ENCODE results near the gene PINK1. TPM values are rescaled to one million over a fixed set of nuclear protein-coding genes. Genes with fewer than 3 reads are reported as not detected.

The PINK1 gene
- 1 to 10 TPM; 4.4 to 4.8 TPM for total RNA-seq

- ChIA-PET POLR2A (interaction anchor here (0.6 to 0.7 kb wide), 3 partner anchors 12 to 1819 kb away, joined by 3 read pairs; no protein-coding TSS in a partner anchor), CTCF (interaction anchor here (0.6 to 7.7 kb wide), 26 partner anchors 8 to 1818 kb away, joined by 3 to 75 read pairs (median 4); partner anchors contain the start of genes DDOST and OTUD3)
- H3K9me3 Mint-ChIP-seq: peaks cover 2% of the 10 kb centered on the region
- H3K4me3 Mint-ChIP-seq: peak within 1 kb of the TSS; percentile 79
- no peaks in the 10 kb centered on the region for H3K36me3 Mint-ChIP-seq
- peak within 1 kb of the TSS; percentile 33 for H3K27ac Mint-ChIP-seq
- peaks cover 10% of the 10 kb centered on the region for H3K4me1 Mint-ChIP-seq (ENCODE audit: low read depth)
- peaks cover 2% of the 10 kb centered on the region for H3K27me3 Mint-ChIP-seq
- peak; percentile 93 for DNase-seq
- intact Hi-C loops (cut with micrococcal nuclease): loop anchor here (5.0 kb wide), 1 partner anchor 126 kb away; the partner anchor contains the start of gene MUL1
These were observed at the start of gene PINK1 for GRCh38 chr1:20633190-20634064. TSS of gene PINK1 (plus strand) at chr1:20633458. CDS start at chr1:20633549, 91 bp downstream.

DNA sequence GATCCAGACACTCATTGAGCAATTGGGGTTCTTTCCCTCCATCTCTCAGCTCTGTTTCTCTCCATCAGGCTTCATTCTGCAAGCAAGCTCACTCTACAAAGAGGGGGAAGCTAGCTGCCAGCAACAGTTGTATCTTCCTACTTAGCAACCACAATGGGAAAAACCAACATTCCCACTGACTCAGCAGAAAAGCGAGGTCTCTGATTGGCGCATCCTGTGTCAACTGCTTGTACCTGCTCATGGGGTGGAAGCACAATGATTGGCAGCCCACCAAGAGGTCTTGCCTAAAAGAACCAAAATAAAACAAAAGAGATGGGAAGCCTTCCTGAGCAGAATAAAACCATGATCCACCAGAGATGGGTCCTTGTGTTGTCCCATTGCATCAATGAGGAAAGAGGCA lies 48.4 kb upstream of the PINK1 start:
- no peaks in the 10 kb centered on the region for H3K9me3 Mint-ChIP-seq
- ChIA-PET POLR2A (interaction anchor here (0.6 kb wide), 1 partner anchor 165 kb away, joined by 3 read pairs; no protein-coding TSS in a partner anchor), CTCF (no interaction called here)
- H3K4me1 Mint-ChIP-seq (ENCODE audit: low read depth): peaks cover 11% of the 10 kb centered on the region
- no peaks in the 10 kb centered on the region for H3K36me3 Mint-ChIP-seq
- H3K27ac Mint-ChIP-seq: no peak overlapping the region
- no peak overlapping the region for H3K4me3 Mint-ChIP-seq
- intact Hi-C loops (cut with micrococcal nuclease): no loop called here
- H3K27me3 Mint-ChIP-seq: peaks cover 36% of the 10 kb centered on the region
- DNase-seq: no peak

- Mint-ChIP-seq H3K36me3 (no peaks in the 10 kb centered on the region), H3K27ac (no peak overlapping the region), H3K4me1 (ENCODE audit: low read depth) (peaks cover 11% of the 10 kb centered on the region), H3K27me3 (peaks cover 47% of the 10 kb centered on the region), H3K4me3 (no peak overlapping the region), H3K9me3 (no peaks in the 10 kb centered on the region)
- intact Hi-C loops (cut with micrococcal nuclease): no loop called here
- ChIA-PET CTCF (interaction anchor here (1.0 kb wide), 1 partner anchor 51 kb away, joined by 3 read pairs; no protein-coding TSS in a partner anchor), POLR2A (interaction anchor here (0.6 to 1.2 kb wide), 2 partner anchors 12 to 26 kb away, joined by 3 read pairs; no protein-coding TSS in a partner anchor)
- no peak for DNase-seq
These were observed 46.2 kb upstream of the PINK1 start for GRCh38 chr1:20586953-20587660.

GRCh38 chr1:20587661-20588053 lies 45.6 kb upstream of the PINK1 start:
- intact Hi-C loops (cut with micrococcal nuclease): no loop called here
- H3K4me1 Mint-ChIP-seq (ENCODE audit: low read depth): peaks cover 11% of the 10 kb centered on the region
- CTCF ChIA-PET: interaction anchor here (1.0 kb wide), 1 partner anchor 51 kb away, joined by 3 read pairs; no protein-coding TSS in a partner anchor
- H3K36me3 Mint-ChIP-seq: no peaks in the 10 kb centered on the region
- DNase-seq: no peak
- no peak overlapping the region for H3K4me3 Mint-ChIP-seq
- no peak overlapping the region for H3K27ac Mint-ChIP-seq
- no peaks in the 10 kb centered on the region for H3K9me3 Mint-ChIP-seq
- H3K27me3 Mint-ChIP-seq: peaks cover 51% of the 10 kb centered on the region
- POLR2A ChIA-PET: interaction anchor here (0.6 to 1.2 kb wide), 2 partner anchors 12 to 26 kb away, joined by 3 read pairs; no protein-coding TSS in a partner anchor

GRCh38 chr1:20588634-20589225 lies 44.5 kb upstream of the PINK1 start, which contains the start of gene CDA:
TSS of gene CDA (plus strand) at chr1:20589097. CDS start at chr1:20589130, 33 bp downstream.
- intact Hi-C loops (cut with micrococcal nuclease): no loop called here
- Mint-ChIP-seq H3K9me3 (no peaks in the 10 kb centered on the region), H3K36me3 (no peaks in the 10 kb centered on the region), H3K27me3 (peaks cover 50% of the 10 kb centered on the region), H3K4me3 (no peak within 1 kb of the TSS), H3K4me1 (ENCODE audit: low read depth) (peaks cover 11% of the 10 kb centered on the region), H3K27ac (no peak within 1 kb of the TSS)
- CTCF ChIA-PET: interaction anchor here (0.6 kb wide), 1 partner anchor 211 kb away, joined by 3 read pairs; no protein-coding TSS in a partner anchor
- POLR2A ChIA-PET: no interaction called here
- DNase-seq: no peak

DNA sequence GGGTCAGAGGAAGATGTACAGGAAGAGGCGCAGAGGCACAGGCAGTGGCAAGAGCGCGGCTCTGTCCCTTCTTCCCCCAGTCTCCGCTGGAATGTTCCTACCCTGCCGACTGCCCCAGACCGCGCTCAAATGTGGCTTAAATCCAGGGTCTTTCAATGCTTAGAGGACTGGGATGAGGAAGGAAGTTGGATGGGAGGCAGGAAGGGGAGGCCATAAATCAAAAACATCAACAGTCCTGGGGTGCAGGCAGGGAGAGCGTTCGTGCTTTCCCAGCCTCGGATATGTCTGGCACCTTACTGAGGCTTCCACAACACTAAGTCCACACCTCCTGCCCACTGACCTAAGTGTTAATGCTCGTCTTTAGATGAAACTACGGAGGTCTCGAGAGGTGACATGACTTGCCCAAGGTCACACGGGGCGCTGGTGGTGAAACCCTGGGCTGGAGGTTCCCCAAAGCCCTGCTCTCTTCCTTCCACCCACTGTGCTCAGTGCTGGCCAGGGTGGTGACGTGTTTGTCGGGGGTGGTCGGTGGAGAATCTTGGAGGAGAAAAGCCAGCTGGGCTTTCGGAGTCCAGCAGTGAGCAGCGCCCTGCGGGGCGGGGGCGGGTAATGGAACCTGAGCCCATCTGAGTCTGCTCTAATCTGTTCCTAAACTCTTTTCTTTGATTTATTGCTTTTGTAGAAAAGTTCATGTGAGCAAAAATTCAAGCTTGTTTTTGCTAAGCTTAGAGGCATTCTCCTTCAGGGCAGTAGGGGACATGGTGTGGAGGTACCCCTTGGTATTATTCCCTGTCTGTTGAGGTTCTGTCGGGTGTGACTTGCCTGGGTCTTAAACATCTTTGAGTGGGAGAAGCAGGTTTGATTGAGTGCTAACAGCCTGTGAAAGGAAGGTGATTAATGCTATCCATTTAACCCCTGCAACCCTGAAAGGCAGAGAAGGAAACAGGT lies 43.7 kb upstream of the PINK1 start:
- DNase-seq: no peak
- no peak overlapping the region for H3K4me3 Mint-ChIP-seq
- H3K9me3 Mint-ChIP-seq: no peaks in the 10 kb centered on the region
- CTCF ChIA-PET: interaction anchor here (0.7 kb wide), 1 partner anchor 14 kb away, joined by 3 read pairs; no protein-coding TSS in a partner anchor
- peaks cover 49% of the 10 kb centered on the region for H3K27me3 Mint-ChIP-seq
- peaks cover 11% of the 10 kb centered on the region for H3K4me1 Mint-ChIP-seq (ENCODE audit: low read depth)
- H3K27ac Mint-ChIP-seq: no peak overlapping the region
- H3K36me3 Mint-ChIP-seq: no peaks in the 10 kb centered on the region
- POLR2A ChIA-PET: no interaction called here
- intact Hi-C loops (cut with micrococcal nuclease): no loop called here

DNA sequence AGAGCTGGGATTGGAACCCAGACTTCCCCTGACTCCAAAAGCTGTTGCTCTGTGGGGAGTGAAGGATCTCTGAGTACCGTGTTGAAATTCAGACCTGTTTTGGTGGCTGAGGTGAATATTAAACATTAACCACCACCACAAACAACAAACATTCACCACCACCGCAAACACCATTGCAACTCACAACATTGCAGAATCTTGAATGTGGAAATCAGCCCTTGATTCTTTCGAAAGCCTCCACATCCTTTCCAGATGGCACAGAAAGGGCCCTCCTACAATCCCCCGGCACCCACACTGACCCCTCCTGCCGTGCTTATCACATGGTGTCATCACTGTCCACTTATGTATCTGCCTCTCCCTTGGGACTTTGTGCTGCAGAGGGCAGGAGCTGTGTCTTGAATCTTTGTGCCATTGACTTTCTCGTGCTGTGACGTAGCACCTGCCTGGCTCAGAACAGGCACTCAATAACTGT lies 42.9 kb upstream of the PINK1 start:
- CTCF ChIA-PET: interaction anchor here (0.7 kb wide), 1 partner anchor 15 kb away, joined by 3 read pairs; no protein-coding TSS in a partner anchor
- intact Hi-C loops (cut with micrococcal nuclease): no loop called here
- H3K9me3 Mint-ChIP-seq: no peaks in the 10 kb centered on the region
- peaks cover 11% of the 10 kb centered on the region for H3K4me1 Mint-ChIP-seq (ENCODE audit: low read depth)
- no peaks in the 10 kb centered on the region for H3K36me3 Mint-ChIP-seq
- no peak overlapping the region for H3K27ac Mint-ChIP-seq
- DNase-seq: no peak
- POLR2A ChIA-PET: no interaction called here
- H3K27me3 Mint-ChIP-seq: peaks cover 47% of the 10 kb centered on the region
- H3K4me3 Mint-ChIP-seq: no peak overlapping the region

DNA sequence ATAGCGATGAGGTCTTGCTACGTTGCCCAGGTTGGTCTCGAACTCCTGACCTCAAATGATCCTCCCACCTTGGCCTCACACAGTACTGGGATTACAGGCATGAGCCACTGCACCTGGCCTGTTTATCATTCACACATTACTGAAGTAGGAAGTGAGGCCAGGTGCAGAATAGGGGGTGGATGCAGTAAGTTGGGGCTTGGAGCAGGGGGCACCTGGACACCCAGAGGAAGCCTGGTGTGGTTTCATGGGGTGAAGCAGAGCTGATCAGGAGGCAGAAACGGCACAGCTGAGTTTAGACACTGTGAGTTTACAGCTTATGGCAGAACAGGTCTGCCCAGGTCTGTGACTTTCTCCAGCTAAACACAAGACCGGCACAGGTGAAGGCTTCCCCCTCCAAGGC lies 39.5 kb upstream of the PINK1 start:
- CTCF ChIA-PET: interaction anchor here (0.9 to 1.4 kb wide), 2 partner anchors 19 to 37 kb away, joined by 3 to 4 read pairs; no protein-coding TSS in a partner anchor
- peaks cover 32% of the 10 kb centered on the region for H3K27me3 Mint-ChIP-seq
- peaks cover 7% of the 10 kb centered on the region for H3K4me1 Mint-ChIP-seq (ENCODE audit: low read depth)
- POLR2A ChIA-PET: no interaction called here
- intact Hi-C loops (cut with micrococcal nuclease): no loop called here
- H3K27ac Mint-ChIP-seq: no peak overlapping the region
- no peak for DNase-seq
- no peak overlapping the region for H3K4me3 Mint-ChIP-seq
- H3K9me3 Mint-ChIP-seq: no peaks in the 10 kb centered on the region
- H3K36me3 Mint-ChIP-seq: no peaks in the 10 kb centered on the region

- DNase-seq: no peak
- no peak overlapping the region for H3K27ac Mint-ChIP-seq
- ChIA-PET CTCF (no interaction called here), POLR2A (no interaction called here)
- H3K36me3 Mint-ChIP-seq: no peaks in the 10 kb centered on the region
- intact Hi-C loops (cut with micrococcal nuclease): no loop called here
- H3K4me3 Mint-ChIP-seq: no peak overlapping the region
- no peaks in the 10 kb centered on the region for H3K9me3 Mint-ChIP-seq
- H3K4me1 Mint-ChIP-seq (ENCODE audit: low read depth): no peaks in the 10 kb centered on the region
- peaks cover 23% of the 10 kb centered on the region for H3K27me3 Mint-ChIP-seq
These were observed 38.5 kb upstream of the PINK1 start for GRCh38 chr1:20594746-20595145.

GRCh38 chr1:20596106-20596505 lies 37.2 kb upstream of the PINK1 start:
- H3K27ac Mint-ChIP-seq: no peak overlapping the region
- POLR2A ChIA-PET: no interaction called here
- no peaks in the 10 kb centered on the region for H3K4me1 Mint-ChIP-seq (ENCODE audit: low read depth)
- no peak for DNase-seq
- CTCF ChIA-PET: interaction anchor here (0.6 kb wide), 1 partner anchor 34 kb away, joined by 3 read pairs; no protein-coding TSS in a partner anchor
- H3K4me3 Mint-ChIP-seq: no peak overlapping the region
- peaks cover 14% of the 10 kb centered on the region for H3K27me3 Mint-ChIP-seq
- H3K36me3 Mint-ChIP-seq: no peaks in the 10 kb centered on the region
- intact Hi-C loops (cut with micrococcal nuclease): no loop called here
- no peaks in the 10 kb centered on the region for H3K9me3 Mint-ChIP-seq

- Mint-ChIP-seq H3K36me3 (no peaks in the 10 kb centered on the region), H3K27me3 (peaks cover 6% of the 10 kb centered on the region), H3K9me3 (no peaks in the 10 kb centered on the region), H3K4me1 (ENCODE audit: low read depth) (no peaks in the 10 kb centered on the region), H3K27ac (no peak overlapping the region), H3K4me3 (no peak overlapping the region)
- intact Hi-C loops (cut with micrococcal nuclease): no loop called here
- no peak for DNase-seq
- POLR2A ChIA-PET: no interaction called here
- CTCF ChIA-PET: no interaction called here
These were observed 35.6 kb upstream of the PINK1 start for GRCh38 chr1:20597650-20598049.

All from activated CD4-positive, alpha-beta memory T cell treated with anti-CD3 and anti-CD28 coated beads for 36 hours (primary cell).